Kidney (tissue), 22 donors: ENCODE results near the gene ATP6V0D1. TPM values are rescaled to one million over a fixed set of nuclear protein-coding genes. Genes with fewer than 3 reads are reported as not detected.

ENCODE experiments used
- DNase-seq, 5 donors: peaks; one replicate each; pipeline ENCODE4 v3.0.0-alpha.2; 2013 to 2020
- FAIRE-seq: peaks from 2 replicates; lab custom pipeline; 2012; peaks lifted over from hg19 to GRCh38; lab: Jason Lieb, UNC
- H3K27ac ChIP-seq, 2 donors: one replicate each; pipeline ENCODE4 v1.7.0; 2013; ENCODE audit warnings: low read depth in 2 of 2, low read length in 2 of 2, inconsistent platforms in 1 of 2
- H3K27me3 ChIP-seq: one replicate; pipeline ENCODE4 v1.7.1; 2013; ENCODE audit warnings: low read length, inconsistent platforms; ENCODE audit not compliant: control insufficient read depth, insufficient read depth
- H3K36me3 ChIP-seq, 3 donors: one replicate each; pipeline versions ENCODE4 v1.7.0 to v1.7.1; 2013; ENCODE audit warnings: low read length in 3 of 3, control low read depth in 1 of 3, inconsistent platforms in 1 of 3; ENCODE audit not compliant: insufficient read depth in 3 of 3, control insufficient read depth in 2 of 3
- H3K4me1 ChIP-seq, 3 donors: one replicate each; pipeline versions ENCODE4 v1.7.0 to v1.7.1; 2013; ENCODE audit warnings: low read length in 3 of 3, inconsistent platforms in 1 of 3, low read depth in 1 of 3; ENCODE audit not compliant: control insufficient read depth in 2 of 3, insufficient read depth in 2 of 3
- H3K4me3 ChIP-seq, 3 donors: one replicate each; pipeline versions ENCODE4 v1.7.0 to v1.8.1; 2013; ENCODE audit warnings: low read length in 3 of 3, control low read depth in 1 of 3, inconsistent platforms in 1 of 3
- H3K9ac ChIP-seq, 3 donors: one replicate each; pipeline versions ENCODE4 v1.7.0 to v1.7.1; 2013; ENCODE audit warnings: low read length in 3 of 3, control low read depth in 1 of 3, inconsistent platforms in 1 of 3
- H3K9me3 ChIP-seq, 3 donors: one replicate each; pipeline versions ENCODE4 v1.7.0 to v1.7.1; 2013; ENCODE audit warnings: low read length in 3 of 3, control low read depth in 1 of 3, inconsistent platforms in 1 of 3; ENCODE audit not compliant: control insufficient read depth in 2 of 3, insufficient read depth in 1 of 3
- CTCF ChIP-seq: IDR thresholded peaks from 3 replicates; pipeline ENCODE4 v1.5.1; 2012; ENCODE audit warnings: mild to moderate bottlenecking, moderate library complexity, borderline replicate concordance; ENCODE audit not compliant: insufficient read depth; ENCODE audit errors: extremely low read depth
- intact Hi-C: fragments of 100-400 bp; cut with DNase I; formaldehyde crosslinking; loops from one replicate; pipeline ENCODE4 v1.11.1; 2022
- long read RNA-seq, 10 donors: library from polyadenylated mRNA in 1 of 10; unstranded in 1 of 10; transcript quantifications; one replicate each; pipeline ENCODE4 v2.0.0 and lab custom pipeline, GENCODE V29; 2021 to 2026
- polyA plus RNA-seq: library from polyadenylated mRNA; stranded (reverse); fragments of 350-450 nt; fragmentation: Illumina TruSeq; extraction: RNeasy Lipid Tissue Mini Kit (QIAGEN cat#74804); gene quantifications from one replicate; pipeline ENCODE4 v1.2.3, GENCODE V29; 2014; ENCODE audit warnings: low read depth, low replicate concordance; ENCODE audit not compliant: insufficient read depth
- total RNA-seq: library from RNA; stranded (reverse); fragmentation: NEBNext Ultra II Directional; extraction: Animal tissue kit (Norgen Biotek cat#: 25700); gene quantifications from one replicate; pipeline ENCODE4 v1.2.1, GENCODE V29; 2021
- donor health status: control.
- donor health status: control.
- donor health status: control.
- donor health status: control.
- donor health status: control.
- donor health status: DM: yes; HTN: yes; CAD: no.
- donor health status: Normal renal cell carcinoma (clear cell type).

ATP6V0D1 gene
- total RNA-seq, result 100 TPM
- 208 TPM for polyA plus RNA-seq
- long read RNA-seq, donor 1, transcript ATP6V0D1-201 (8 exons, 1,716 nt), result major isoform, 26 of 28 reads
- long read RNA-seq, donor 1, partial matches to known transcripts, result 0 of 28 reads
- long read RNA-seq, donor 1, other reads (novel, unspliced or antisense), result 0 of 28 reads
- long read RNA-seq, donor 2, transcript ATP6V0D1-201 (8 exons, 1,716 nt), result major isoform, 30 of 37 reads
- long read RNA-seq, donor 2, partial matches to known transcripts, result 5 of 37 reads
- long read RNA-seq, donor 2, other reads (novel, unspliced or antisense), result 0 of 37 reads
- long read RNA-seq, donor 3, transcript ATP6V0D1-201 (8 exons, 1,716 nt), result major isoform, 54 of 56 reads
- long read RNA-seq, donor 3, partial matches to known transcripts, result 0 of 56 reads
- long read RNA-seq, donor 3, other reads (novel, unspliced or antisense), result 0 of 56 reads
- long read RNA-seq, donor 4, transcript ATP6V0D1-201 (8 exons, 1,716 nt), result major isoform, 27 of 27 reads
- long read RNA-seq, donor 4, partial matches to known transcripts, result 0 of 27 reads
- long read RNA-seq, donor 4, other reads (novel, unspliced or antisense), result 0 of 27 reads
- long read RNA-seq, donor 5, partial matches to known transcripts, result 0 of 3 reads
- long read RNA-seq, donor 5, other reads (novel, unspliced or antisense), result 0 of 3 reads
- long read RNA-seq, donor 6, transcript ATP6V0D1-201 (8 exons, 1,716 nt), result major isoform, 12 of 13 reads
- long read RNA-seq, donor 6, partial matches to known transcripts, result 0 of 13 reads
- long read RNA-seq, donor 6, other reads (novel, unspliced or antisense), result 0 of 13 reads
- long read RNA-seq, donor 7, transcript ATP6V0D1-201 (8 exons, 1,716 nt), result major isoform, 118 of 145 reads
- long read RNA-seq, donor 7, partial matches to known transcripts, result 7 of 145 reads
- long read RNA-seq, donor 7, other reads (novel, unspliced or antisense), result 18 of 145 reads
- long read RNA-seq, donor 8, transcript ATP6V0D1-201 (8 exons, 1,716 nt), result major isoform, 20 of 22 reads
- long read RNA-seq, donor 8, partial matches to known transcripts, result 0 of 22 reads
- long read RNA-seq, donor 8, other reads (novel, unspliced or antisense), result 0 of 22 reads
- long read RNA-seq, donor 9, transcript ATP6V0D1-201 (8 exons, 1,716 nt), result major isoform, 16 of 16 reads
- long read RNA-seq, donor 9, partial matches to known transcripts, result 0 of 16 reads
- long read RNA-seq, donor 9, other reads (novel, unspliced or antisense), result 0 of 16 reads
- long read RNA-seq, donor 10, transcript ATP6V0D1-201 (8 exons, 1,716 nt), result major isoform, 17 of 18 reads
- long read RNA-seq, donor 10, partial matches to known transcripts, result 0 of 18 reads
- long read RNA-seq, donor 10, other reads (novel, unspliced or antisense), result 0 of 18 reads

- FAIRE-seq (no peak), DNase-seq (peak; percentile 99)
- Histone ChIP-seq H3K27me3 (no peaks in the 10 kb centered on the region), H3K36me3 (peaks cover 0 to 6% (median 0%) of the 10 kb centered on the region in 3 donors), H3K27ac (peak within 1 kb of the TSS; percentile 93 to 94), H3K9me3 (no peaks in the 10 kb centered on the region), H3K9ac (peak within 1 kb of the TSS; percentile 69 to 98 (median 96)), H3K4me1 (peaks cover 0 to 34% (median 24%) of the 10 kb centered on the region in 3 donors), H3K4me3 (peak within 1 kb of the TSS; percentile 80 to 90 (median 86))
- intact Hi-C loops, result no loop called here
- peak; percentile 86 for TF ChIP-seq CTCF
These were observed at the start of gene ATP6V0D1 for GRCh38 chr16:67480833-67481560. TSS of gene ATP6V0D1 (minus strand) at chr16:67481157. CDS start at chr16:67481086, 71 bp downstream.

- H3K27ac ChIP-seq, result peak overlapping the region; percentile 93 to 97
- FAIRE-seq (no peak), DNase-seq (peak; percentile 74 to 96 (median 90))
- intact Hi-C loops, result no loop called here
- peak overlapping the region; percentile 59 to 100 (median 72) for H3K9ac ChIP-seq
- peak overlapping the region; percentile 70 to 97 (median 74) for H3K4me3 ChIP-seq
- no peaks in the 10 kb centered on the region for H3K36me3 ChIP-seq
- H3K9me3 ChIP-seq, result no peaks in the 10 kb centered on the region
- no peak for TF ChIP-seq CTCF
- no peaks in the 10 kb centered on the region for H3K27me3 ChIP-seq
- peaks cover 0 to 28% (median 17%) of the 10 kb centered on the region in 3 donors for H3K4me1 ChIP-seq
These were observed 49.3 kb upstream of the ATP6V0D1 start for GRCh38 chr16:67530013-67530939.
